Measurements from ENCODE around the gene RPL41.

The RPL41 gene

DNA sequence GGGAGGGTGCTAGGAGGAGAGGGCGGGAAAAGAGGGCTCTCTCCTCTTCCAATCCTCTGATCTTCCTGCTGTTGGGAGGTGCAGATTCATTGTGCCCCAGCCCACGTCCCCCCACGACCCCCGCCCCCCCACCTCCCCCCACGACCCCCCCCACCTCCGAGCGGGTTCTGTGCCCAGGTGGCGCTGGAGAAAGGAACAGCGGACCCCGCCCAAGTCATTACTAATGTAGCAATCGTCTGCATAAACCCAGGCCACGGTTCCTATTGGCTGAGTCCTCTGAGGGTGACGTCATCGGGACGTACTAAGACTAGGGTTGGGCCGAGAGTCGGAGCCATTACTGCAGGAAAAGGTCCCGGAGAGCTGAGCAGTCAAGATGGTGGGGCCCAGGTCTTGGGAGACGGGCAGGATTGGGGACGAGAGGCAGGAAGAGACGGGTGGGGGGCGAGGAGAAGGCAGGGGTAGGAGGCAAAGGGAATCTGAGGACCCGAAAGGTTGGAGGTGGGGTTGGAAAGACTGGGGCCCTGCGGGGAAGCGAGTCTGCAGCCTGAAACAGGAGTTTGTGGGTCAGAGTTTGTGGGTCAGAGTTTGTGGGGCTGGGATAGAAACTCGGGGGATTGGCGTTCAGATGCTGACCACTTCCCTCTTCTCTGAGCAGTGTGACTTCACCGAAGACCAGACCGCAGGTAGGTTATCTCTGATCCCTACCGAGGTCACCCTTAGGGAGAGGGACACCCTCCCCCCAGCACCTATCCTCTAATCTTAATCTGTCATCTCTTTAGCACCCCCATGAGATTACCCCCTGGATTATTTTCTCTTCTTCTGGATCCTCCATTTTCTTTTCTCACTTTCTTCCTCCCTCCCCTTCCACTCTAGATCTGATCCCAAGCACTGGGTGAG is 41.8 kb downstream of the RPL41 start, which contains the start of gene MYL6 (continued):
- TF ChIP-seq SP7 (tag by site-specific recombination; IDR thresholded peaks at IDR 0.05) (peak; percentile 93), ZNF354C (tag by site-specific recombination; IDR thresholded peaks at IDR 0.05; ENCODE audit: borderline replicate concordance, low read depth) (no peak), ZNF600 (tag by site-specific recombination; IDR thresholded peaks at IDR 0.05) (peak; percentile 78), SCRT1 (tag by site-specific recombination; IDR thresholded peaks at IDR 0.05; ENCODE audit: borderline replicate concordance) (peak; percentile 11; the same call in 1 of the 2 replicates), FEZF1 (tag by site-specific recombination; IDR thresholded peaks at IDR 0.05) (peak; percentile 93), ZNF792 (tag by site-specific recombination; IDR thresholded peaks at IDR 0.05) (peak; percentile 43; the same call in 1 of the 2 replicates), ZBTB48 (tag by site-specific recombination; IDR thresholded peaks at IDR 0.05) (peak; percentile 76), GLIS2 (tag by site-specific recombination; IDR thresholded peaks at IDR 0.05) (peak; percentile 70), GLI4 (tag by site-specific recombination; IDR thresholded peaks at IDR 0.05) (peak; percentile 93; the same call in 1 of the 2 replicates), ZNF404 (tag by site-specific recombination; IDR thresholded peaks at IDR 0.05) (no peak), ZNF416 (tag by site-specific recombination; IDR thresholded peaks at IDR 0.05) (no peak), ZEB2 (tag by site-specific recombination; IDR thresholded peaks at IDR 0.05) (peak; percentile 60; the same call in 1 of the 2 replicates), SCRT2 (tag by site-specific recombination; IDR thresholded peaks at IDR 0.05) (peak; percentile 31; the same call in 1 of the 2 replicates), ZNF423 (tag by site-specific recombination; IDR thresholded peaks at IDR 0.05) (peak; percentile 71), ZFP37 (tag by site-specific recombination; IDR thresholded peaks at IDR 0.05) (peak; percentile 97), KLF10 (tag by site-specific recombination; IDR thresholded peaks at IDR 0.05) (0 out of 2 replicates have a peak, but pooled peaks have one; percentile 46), KLF7 (tag by site-specific recombination; IDR thresholded peaks at IDR 0.05; ENCODE audit: borderline replicate concordance) (peak; percentile 95), ZNF155 (tag by site-specific recombination; IDR thresholded peaks at IDR 0.05) (no peak)
- TF ChIP-seq, protein P1, sequence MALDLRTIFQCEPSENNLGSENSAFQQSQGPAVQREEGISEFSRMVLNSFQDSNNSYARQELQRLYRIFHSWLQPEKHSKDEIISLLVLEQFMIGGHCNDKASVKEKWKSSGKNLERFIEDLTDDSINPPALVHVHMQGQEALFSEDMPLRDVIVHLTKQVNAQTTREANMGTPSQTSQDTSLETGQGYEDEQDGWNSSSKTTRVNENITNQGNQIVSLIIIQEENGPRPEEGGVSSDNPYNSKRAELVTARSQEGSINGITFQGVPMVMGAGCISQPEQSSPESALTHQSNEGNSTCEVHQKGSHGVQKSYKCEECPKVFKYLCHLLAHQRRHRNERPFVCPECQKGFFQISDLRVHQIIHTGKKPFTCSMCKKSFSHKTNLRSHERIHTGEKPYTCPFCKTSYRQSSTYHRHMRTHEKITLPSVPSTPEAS (tag by site-specific recombination; IDR thresholded peaks at IDR 0.05), result peak; percentile 44; the same call in 1 of the 2 replicates
- TF ChIP-seq, protein P2, sequence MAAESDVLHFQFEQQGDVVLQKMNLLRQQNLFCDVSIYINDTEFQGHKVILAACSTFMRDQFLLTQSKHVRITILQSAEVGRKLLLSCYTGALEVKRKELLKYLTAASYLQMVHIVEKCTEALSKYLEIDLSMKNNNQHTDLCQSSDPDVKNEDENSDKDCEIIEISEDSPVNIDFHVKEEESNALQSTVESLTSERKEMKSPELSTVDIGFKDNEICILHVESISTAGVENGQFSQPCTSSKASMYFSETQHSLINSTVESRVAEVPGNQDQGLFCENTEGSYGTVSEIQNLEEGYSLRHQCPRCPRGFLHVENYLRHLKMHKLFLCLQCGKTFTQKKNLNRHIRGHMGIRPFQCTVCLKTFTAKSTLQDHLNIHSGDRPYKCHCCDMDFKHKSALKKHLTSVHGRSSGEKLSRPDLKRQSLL (tag by site-specific recombination; IDR thresholded peaks at IDR 0.05), result peak; percentile 47; the same call in 1 of the 2 replicates
- TF ChIP-seq, protein P3, sequence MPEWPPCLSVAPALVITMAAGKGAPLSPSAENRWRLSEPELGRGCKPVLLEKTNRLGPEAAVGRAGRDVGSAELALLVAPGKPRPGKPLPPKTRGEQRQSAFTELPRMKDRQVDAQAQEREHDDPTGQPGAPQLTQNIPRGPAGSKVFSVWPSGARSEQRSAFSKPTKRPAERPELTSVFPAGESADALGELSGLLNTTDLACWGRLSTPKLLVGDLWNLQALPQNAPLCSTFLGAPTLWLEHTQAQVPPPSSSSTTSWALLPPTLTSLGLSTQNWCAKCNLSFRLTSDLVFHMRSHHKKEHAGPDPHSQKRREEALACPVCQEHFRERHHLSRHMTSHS (tag by site-specific recombination; IDR thresholded peaks at IDR 0.05), result peak; percentile 66; the same call in 1 of the 2 replicates
- TF ChIP-seq, protein P4, sequence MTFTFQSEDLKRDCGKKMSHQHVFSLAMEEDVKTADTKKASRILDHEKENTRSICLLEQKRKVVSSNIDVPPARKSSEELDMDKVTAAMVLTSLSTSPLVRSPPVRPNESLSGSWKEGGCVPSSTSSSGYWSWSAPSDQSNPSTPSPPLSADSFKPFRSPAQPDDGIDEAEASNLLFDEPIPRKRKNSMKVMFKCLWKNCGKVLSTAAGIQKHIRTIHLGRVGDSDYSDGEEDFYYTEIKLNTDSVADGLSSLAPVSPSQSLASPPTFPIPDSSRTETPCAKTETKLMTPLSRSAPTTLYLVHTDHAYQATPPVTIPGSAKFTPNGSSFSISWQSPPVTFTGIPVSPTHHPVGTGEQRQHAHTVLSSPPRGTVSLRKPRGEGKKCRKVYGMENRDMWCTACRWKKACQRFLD (tag by site-specific recombination; IDR thresholded peaks at IDR 0.05), result no peak
- TF ChIP-seq, protein P5, sequence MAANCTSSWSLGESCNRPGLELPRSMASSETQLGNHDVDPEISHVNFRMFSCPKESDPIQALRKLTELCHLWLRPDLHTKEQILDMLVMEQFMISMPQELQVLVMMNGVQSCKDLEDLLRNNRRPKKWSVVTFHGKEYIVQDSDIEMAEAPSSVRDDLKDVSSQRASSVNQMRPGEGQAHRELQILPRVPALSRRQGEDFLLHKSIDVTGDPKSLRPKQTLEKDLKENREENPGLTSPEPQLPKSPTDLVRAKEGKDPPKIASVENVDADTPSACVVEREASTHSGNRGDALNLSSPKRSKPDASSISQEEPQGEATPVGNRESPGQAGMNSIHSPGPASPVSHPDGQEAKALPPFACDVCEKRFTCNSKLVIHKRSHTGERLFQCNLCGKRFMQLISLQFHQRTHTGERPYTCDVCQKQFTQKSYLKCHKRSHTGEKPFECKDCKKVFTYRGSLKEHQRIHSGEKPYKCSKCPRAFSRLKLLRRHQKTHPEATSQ (tag by site-specific recombination; IDR thresholded peaks at IDR 0.05), result peak; percentile 87
- TF ChIP-seq, protein P6, sequence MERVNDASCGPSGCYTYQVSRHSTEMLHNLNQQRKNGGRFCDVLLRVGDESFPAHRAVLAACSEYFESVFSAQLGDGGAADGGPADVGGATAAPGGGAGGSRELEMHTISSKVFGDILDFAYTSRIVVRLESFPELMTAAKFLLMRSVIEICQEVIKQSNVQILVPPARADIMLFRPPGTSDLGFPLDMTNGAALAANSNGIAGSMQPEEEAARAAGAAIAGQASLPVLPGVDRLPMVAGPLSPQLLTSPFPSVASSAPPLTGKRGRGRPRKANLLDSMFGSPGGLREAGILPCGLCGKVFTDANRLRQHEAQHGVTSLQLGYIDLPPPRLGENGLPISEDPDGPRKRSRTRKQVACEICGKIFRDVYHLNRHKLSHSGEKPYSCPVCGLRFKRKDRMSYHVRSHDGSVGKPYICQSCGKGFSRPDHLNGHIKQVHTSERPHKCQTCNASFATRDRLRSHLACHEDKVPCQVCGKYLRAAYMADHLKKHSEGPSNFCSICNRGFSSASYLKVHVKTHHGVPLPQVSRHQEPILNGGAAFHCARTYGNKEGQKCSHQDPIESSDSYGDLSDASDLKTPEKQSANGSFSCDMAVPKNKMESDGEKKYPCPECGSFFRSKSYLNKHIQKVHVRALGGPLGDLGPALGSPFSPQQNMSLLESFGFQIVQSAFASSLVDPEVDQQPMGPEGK (tag by site-specific recombination; IDR thresholded peaks at IDR 0.05), result peak; percentile 87
- TF ChIP-seq, protein P7, sequence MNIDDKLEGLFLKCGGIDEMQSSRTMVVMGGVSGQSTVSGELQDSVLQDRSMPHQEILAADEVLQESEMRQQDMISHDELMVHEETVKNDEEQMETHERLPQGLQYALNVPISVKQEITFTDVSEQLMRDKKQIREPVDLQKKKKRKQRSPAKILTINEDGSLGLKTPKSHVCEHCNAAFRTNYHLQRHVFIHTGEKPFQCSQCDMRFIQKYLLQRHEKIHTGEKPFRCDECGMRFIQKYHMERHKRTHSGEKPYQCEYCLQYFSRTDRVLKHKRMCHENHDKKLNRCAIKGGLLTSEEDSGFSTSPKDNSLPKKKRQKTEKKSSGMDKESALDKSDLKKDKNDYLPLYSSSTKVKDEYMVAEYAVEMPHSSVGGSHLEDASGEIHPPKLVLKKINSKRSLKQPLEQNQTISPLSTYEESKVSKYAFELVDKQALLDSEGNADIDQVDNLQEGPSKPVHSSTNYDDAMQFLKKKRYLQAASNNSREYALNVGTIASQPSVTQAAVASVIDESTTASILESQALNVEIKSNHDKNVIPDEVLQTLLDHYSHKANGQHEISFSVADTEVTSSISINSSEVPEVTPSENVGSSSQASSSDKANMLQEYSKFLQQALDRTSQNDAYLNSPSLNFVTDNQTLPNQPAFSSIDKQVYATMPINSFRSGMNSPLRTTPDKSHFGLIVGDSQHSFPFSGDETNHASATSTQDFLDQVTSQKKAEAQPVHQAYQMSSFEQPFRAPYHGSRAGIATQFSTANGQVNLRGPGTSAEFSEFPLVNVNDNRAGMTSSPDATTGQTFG (tag by site-specific recombination; IDR thresholded peaks at IDR 0.05; ENCODE audit: borderline replicate concordance), result peak; percentile 79; the same call in 1 of the 2 replicates

All from HEK293 (cell line).